GM15510 (cell line): ENCODE data around the gene GPX3.

ENCODE experiments used
- POLR2A ChIP-seq: IDR thresholded peaks from 3 replicates; pipeline ENCODE4 v1.6.1; 2011; ENCODE audit warnings: borderline replicate concordance; ENCODE audit not compliant: insufficient read length; ENCODE audit errors: extremely low read depth

GPX3 gene

DNA sequence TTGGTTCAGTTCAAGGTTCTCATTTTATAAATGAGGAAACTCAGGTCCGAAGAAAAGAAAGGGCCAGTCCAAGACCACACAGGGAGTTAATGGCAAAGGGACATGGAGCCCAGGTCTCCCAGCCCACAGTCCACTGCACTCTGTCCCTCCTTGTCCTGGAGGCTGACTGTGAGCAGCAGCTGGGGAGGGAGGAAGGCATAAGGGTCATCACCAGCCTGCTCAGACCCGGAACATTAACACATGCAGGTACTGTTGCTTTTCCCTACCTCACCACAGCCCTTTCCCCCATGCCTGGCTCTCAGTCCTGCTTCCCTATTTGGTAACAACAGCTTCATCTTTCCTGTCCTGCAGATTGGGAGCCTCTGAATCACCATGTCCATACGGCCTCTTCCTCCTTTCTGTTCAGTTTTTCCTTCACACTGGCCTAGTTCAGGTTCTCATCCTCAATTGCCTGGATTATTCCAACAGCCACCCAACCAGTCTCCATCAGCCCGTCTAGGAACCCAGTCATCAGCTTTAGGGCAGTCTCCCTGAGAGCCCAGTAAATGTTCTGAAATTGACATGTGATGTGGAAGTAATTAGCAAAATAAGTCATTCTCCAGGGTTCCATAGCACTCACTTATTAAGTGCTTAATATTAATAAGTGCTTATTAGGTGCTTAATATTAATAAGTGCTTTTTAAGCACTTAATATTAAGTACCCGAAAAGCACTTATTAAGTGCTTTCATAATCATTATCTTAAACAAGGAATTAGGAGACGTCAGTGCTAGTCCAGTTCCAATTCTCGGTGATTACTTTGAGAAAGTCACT is 4.3 kb downstream of the GPX3 start:
- TF ChIP-seq POLR2A = no peak

DNA sequence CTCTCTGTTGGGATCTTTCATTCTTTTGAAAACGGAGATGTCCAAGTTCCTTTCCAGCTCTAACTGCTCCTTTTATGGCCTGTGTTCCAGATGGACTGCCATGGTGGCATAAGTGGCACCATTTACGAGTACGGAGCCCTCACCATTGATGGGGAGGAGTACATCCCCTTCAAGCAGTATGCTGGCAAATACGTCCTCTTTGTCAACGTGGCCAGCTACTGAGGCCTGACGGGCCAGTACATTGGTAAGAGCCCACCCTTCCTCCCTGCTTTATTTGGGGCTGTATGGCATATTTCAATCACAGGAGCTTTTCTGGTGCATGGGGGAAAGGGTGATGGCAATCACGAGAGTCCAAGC is 4.8 kb downstream of the GPX3 start:
- no peak for TF ChIP-seq POLR2A

DNA sequence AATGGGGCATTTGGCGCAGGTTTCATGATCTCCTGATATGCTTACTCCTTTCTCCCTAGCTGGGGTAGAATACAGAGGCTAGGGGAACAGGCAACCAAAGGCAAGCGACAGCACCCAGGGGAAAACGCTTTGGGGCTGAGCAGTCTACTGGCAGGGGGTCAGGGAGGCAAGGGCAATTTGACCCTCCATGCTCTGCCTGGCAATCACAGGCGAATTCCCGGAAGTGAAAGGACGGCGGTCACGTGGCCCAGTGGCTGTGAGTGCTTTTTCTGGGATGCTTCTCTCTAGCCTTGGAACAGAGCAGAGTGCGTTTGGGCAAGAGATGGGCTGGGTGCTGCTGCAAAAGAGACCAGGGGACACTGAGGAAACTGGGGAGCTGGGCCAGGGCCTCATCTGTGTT is 5.7 kb downstream of the GPX3 start:
- TF ChIP-seq POLR2A = peak; percentile 31

DNA sequence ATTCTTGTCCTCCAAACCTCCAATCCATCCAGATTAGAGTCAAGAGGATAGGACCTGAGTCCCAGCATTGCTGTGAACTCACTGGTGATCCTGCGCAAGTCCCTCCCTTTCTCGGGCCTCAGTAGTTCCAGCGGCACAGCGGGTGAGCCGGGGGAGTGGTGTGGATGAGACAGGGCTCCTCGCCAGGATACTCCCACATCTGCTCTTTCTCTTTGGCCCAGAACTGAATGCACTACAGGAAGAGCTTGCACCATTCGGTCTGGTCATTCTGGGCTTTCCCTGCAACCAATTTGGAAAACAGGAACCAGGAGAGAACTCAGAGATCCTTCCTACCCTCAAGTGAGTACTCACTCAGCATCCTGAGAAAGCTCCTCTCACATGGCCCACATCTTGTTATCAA is 6.3 kb downstream of the GPX3 start:
- no peak for TF ChIP-seq POLR2A

DNA sequence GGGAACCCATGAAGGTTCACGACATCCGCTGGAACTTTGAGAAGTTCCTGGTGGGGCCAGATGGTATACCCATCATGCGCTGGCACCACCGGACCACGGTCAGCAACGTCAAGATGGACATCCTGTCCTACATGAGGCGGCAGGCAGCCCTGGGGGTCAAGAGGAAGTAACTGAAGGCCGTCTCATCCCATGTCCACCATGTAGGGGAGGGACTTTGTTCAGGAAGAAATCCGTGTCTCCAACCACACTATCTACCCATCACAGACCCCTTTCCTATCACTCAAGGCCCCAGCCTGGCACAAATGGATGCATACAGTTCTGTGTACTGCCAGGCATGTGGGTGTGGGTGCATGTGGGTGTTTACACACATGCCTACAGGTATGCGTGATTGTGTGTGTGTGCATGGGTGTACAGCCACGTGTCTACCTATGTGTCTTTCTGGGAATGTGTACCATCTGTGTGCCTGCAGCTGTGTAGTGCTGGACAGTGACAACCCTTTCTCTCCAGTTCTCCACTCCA is 7.6 kb downstream of the GPX3 start:
- peak; percentile 28 for TF ChIP-seq POLR2A

DNA sequence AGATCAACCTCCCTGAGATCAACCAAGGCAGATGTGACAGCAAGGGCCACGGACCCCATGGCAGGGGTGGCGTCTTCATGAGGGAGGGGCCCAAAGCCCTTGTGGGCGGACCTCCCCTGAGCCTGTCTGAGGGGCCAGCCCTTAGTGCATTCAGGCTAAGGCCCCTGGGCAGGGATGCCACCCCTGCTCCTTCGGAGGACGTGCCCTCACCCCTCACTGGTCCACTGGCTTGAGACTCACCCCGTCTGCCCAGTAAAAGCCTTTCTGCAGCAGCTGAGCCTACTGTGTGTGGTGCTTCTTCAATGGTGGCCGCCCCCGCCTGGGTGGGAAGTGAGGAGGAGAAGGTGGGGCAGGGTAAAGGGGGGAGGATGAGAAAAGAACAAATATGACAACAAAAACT is 8.3 kb downstream of the GPX3 start:
- TF ChIP-seq POLR2A = no peak

DNA sequence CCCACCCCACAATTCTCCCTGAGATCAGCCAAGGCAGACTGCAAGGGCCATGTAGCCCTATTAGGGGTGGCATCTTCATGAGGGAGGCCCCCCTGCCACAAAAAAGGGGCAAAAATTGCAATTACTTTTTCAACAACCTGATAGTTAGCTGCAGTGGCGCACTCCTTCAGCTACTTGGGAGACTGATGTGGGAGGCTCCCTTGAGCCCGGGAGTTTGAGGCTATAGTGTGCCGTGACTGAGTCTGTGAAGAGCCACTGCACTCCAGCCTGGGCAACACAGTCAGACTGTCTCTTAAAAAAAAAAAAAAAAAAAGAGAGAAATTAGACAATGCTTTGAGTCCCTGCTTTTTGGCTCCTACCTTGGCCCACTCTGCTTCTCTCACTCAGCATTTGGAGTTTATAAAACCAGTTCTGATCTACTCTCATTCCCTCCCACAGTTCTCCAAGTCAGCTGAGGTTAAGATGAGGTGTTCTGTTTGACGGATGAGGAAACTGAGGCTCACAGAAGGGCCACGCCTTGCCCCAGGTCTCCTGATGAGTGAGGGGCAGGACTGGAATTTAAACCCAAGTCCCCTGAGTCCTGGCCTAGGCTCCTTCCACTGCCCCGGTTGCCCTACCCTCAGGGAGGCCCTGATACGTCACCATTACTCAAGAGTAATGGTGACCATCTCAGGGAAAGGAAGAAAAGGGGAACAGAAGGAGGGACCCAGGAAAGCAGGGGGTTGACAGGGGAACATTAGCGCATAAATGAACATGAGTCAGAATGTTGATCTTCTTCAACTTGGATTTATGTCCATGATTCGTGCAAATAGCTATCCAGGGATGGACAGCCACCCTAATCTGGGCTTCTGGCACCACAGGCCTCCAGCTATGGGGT is 9.0 kb downstream of the GPX3 start:
- TF ChIP-seq POLR2A = no peak

DNA sequence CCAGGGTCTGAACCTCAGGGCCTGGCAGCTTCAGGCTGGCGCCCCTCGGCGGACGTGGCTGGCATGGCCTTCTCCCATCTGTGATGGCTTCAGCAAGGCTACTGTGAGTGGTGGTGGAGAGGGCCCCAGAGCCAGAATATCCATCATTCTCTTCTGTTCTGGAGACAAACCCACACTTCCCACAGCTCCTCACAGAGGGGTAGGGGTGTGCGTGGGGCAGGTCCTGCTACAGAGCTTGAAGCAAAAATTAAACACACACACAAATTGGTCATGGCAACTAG is 9.6 kb downstream of the GPX3 start:
- no peak for TF ChIP-seq POLR2A

DNA sequence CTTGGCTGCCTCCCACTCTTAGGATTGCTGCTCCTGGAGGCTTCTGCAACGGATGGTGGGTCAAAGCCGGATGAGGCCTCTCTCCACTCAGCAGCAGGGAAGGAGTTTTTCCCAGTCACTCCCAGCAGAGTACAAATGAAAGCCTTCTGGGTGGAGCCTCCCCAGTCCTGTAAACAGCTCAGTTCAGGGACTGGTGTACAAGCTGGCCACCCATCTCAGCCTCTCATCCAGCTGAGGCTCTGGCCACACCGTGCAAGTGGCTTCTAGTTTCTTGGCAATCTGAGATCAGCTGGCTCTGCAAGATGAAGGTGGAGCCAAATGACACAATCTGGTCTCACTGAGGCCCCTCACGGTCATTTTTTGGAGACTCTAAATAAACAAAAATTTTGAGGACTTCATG is 10.0 kb downstream of the GPX3 start:
- TF ChIP-seq POLR2A = no peak

DNA sequence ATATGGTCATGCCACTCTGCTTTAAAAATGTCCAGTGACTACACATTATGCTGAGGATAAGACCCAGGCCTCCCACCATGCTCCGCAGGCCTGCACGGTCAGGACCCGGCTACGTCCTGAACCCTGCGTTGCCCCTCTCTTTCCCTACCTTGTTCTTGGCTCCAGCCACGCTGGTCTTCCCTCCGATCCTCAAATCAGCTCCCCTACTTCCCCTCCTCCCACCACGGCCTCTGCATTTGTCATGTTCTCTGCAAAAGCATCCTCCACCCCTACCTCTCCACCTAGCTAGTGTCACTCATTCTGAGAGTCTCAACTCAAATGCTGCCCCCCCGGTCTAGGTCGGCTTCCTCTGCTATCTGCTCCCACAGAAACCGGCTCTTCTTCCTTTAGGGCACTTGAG is 11.2 kb downstream of the GPX3 start:
- no peak for TF ChIP-seq POLR2A

DNA sequence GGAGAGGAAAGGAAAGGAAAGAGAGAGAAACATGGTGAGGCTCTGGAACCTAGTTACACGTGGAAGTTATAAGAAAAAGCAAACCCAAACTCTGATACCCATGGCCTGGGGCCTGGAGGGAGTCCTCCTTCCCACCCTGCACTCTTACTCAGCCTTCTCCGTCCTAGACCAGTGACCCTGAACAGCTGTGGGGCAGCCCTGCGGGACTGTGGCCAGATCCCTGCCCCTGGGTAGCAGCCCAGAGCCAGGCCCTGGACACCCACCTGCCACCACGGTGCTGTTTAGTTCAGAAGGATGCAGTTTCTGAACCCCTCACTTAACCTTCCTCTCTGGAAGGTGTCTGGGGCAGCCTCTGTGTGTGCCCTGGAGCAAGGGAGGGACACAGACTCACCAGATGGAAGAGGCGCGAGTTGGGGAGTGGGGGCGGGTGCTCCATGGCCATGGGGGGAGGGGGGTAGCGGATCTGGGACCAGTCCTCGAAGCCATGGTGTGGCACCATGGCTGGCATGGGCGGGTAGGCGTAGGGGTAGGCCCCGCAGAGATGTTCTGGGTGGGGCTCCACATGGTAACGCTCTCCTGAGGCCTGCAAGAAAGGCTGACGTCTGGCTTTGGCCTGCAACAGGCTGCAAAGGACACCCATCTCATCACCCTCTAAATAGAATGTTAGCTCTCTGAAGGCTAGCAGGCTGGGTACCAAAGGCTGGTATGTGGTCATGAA is 13.0 kb downstream of the GPX3 start:
- TF ChIP-seq POLR2A = no peak

DNA sequence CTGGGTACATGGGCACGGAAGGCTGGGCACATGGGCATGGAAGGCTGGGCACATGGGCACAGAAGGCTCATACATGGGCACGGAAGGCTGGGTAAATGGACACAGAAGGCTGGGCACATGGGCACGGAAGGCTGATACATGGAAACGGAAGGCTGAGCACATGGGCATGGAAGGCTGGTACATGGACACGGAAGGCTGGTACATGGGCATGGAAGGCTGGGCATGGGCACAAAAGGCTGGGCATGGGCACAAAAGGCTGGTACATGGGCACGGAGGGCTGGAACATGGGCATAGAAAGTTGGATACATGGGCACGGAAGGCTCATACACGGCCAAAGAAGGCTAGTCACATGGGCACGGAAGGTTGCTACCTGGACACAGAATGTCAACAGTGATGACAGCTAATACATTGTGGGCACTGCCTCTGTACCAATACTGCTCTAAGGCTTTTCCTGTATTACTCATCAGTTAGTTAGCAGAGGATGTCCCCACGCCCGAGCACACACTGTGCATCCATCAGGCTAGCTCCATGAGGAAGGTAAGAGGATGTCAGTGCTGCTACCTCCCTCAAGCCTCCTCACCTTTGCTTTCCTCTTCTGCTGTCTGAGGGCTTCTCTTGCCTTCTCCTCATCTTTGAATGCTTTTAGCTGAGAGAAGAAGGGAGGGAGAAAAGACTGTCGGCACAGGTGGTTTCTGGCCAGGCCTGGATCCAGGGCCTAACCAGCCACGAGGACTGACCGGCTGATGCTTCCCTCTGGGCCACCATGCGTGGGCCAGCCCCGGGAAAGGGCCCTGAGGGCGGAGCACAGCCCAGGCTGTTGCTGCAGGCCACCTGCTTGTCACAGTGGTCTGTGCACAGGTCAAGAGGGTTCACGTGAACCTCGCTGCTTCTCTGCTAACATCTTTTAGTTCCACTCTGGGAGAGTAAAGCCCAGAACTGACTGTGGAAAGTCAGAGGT is 14.3 kb downstream of the GPX3 start:
- no peak for TF ChIP-seq POLR2A

DNA sequence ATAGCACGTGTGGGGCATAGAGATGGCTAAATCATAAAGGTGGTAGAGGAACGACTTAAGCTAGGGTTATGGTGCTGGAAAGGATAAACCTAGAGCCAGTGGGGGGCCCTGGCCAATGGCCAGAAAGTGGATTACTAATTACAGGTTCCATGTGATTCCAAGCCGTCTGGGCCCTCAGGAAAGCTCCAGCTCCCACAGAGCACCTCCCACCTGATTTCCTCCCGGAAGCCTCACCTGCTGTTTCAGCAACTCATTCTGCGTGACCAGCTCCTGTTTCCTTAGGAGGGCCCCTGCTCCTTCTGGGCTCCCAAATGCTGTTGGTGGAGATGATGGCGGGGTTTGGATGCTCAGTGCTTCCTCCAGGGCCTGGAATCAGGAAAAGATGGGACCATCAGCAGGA is 16.2 kb downstream of the GPX3 start:
- TF ChIP-seq POLR2A = no peak

DNA sequence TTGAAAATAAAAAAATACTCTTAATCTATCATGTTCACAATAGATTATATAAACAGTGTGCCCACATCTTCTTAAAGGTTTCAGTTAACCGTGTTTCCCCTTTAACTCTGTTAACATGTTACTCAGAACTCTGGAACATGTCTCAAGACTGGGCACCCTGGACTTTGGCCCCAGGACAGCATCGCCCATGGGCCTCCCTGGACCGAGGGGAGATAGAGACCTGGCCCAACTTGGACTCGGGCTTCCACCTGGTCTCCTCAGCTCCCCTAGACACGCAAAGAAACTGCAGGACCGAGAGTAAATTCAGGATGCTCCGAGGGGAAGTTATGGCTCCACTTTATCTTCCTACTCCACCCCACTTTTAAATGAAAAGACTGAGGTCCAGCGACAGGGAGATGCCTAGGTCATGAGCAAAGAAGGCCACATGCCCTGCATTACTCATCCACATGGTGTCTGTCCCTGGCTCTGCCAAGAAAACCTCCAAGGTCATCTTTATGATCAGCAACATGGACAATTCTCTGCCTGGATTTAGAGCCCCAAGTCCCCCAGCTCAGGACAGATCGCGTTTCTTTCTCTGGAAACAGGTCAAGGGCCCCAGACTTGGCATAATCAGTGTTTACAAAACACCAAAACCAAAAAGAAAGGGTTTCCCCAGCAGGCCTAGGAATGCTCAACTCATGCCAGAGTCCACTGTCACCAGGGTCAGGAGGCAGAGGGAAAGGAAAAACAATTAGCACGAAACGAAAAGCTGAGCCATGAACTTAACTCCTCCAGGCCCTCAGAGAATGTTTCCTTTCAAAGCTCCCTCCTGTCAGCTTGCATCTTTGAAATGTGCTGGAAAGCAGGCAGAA is 17.4 kb downstream of the GPX3 start:
- no peak for TF ChIP-seq POLR2A

DNA sequence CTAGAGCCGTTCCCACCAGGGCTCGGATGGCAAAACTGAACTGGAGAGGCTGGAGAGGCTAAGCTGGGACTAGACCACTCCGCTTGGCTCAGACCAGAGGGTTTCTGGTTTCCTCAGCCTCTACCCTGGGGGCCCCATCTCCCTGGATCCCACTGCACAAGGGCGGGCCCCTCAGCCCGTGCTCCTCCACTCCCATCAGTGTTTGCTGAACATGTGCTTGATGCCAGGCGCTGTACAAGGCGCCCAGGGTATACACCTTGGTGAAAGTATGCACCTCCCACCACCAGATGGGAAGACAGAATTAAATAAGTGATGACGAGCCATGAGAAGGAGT is 18.0 kb downstream of the GPX3 start:
- no peak for TF ChIP-seq POLR2A
